Measurements from ENCODE around the gene PCDHGB6.
"Not testable (repeated sequence)": the region's sequence is repeated elsewhere in the genome, so short reads cannot be mapped to it uniquely, and the experiment has no call there.

PCDHGB6 gene

GRCh38 chr5:141419074-141419880, 11.5 kb downstream of the PCDHGB6 start:
- no peak for DNase-seq

- DNase-seq, result peak; percentile 65
Observed at GRCh38 chr5:141420855-141421488, 13.2 kb downstream of the PCDHGB6 start, which contains the start of gene PCDHGA11. PCDHGA11 (plus strand) TSS chr5:141421051; CDS start chr5:141421228, 177 bp downstream.

- peak; percentile 27 for DNase-seq
Observed at GRCh38 chr5:141421489-141421855, 13.7 kb downstream of the PCDHGB6 start.

- DNase-seq, result no peak
Observed at GRCh38 chr5:141422742-141423291, 15.0 kb downstream of the PCDHGB6 start.

DNA sequence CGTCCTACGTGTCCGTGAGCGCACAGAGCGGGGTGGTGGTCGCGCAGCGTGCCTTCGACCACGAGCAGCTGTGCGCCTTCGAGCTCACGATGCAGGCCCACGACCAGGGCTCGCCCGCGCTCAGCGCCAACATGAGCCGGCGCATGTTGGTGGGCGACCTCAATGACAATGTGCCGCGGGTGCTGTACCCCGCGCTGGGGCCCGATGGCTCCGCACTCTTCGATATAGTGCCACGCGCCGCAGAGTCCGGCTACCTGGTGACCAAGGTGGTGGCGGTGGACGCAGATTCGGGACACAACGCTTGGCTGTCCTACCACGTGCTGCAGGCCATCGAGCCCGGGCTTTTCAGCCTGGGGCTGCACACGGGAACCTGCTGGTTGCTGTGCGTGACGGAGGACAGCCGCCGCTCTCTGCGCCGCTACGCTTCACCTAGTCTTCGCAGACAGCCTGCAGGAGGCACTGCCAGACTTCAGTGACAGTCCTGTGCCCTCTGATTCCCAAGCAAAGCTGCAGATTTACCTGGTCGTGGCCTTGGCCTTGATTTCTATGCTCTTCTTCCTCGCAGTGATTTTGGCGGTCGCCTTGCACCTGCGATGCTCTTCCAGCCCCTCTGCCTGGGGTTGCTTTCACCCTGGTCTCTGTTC, 20.1 kb downstream of the PCDHGB6 start:
- DNase-seq, result no peak

DNA sequence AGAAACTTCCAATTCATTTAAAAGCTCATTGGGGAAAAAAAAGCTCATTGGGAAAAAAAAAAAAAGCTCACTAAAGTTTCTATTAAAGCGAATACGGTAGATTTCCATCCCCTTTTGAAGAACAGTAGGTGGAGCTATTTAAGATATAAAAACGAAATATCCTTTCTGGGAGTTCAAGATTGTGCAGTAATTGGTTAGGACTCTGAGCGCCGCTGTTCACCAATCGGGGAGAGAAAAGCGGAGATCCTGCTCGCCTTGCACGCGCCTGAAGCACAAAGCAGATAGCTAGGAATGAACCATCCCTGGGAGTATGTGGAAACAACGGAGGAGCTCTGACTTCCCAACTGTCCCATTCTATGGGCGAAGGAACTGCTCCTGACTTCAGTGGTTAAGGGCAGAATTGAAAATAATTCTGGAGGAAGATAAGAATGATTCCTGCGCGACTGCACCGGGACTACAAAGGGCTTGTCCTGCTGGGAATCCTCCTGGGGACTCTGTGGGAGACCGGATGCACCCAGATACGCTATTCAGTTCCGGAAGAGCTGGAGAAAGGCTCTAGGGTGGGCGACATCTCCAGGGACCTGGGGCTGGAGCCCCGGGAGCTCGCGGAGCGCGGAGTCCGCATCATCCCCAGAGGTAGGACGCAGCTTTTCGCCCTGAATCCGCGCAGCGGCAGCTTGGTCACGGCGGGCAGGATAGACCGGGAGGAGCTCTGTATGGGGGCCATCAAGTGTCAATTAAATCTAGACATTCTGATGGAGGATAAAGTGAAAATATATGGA, 22.7 kb downstream of the PCDHGB6 start, which contains the start of gene PCDHGA12:
Gene PCDHGA12, plus strand, starts transcription at position 176 of the 782 bp plus-strand sequence. Its CDS starts 253 bp downstream, at position 429.
- peak; percentile 10 for DNase-seq

DNA sequence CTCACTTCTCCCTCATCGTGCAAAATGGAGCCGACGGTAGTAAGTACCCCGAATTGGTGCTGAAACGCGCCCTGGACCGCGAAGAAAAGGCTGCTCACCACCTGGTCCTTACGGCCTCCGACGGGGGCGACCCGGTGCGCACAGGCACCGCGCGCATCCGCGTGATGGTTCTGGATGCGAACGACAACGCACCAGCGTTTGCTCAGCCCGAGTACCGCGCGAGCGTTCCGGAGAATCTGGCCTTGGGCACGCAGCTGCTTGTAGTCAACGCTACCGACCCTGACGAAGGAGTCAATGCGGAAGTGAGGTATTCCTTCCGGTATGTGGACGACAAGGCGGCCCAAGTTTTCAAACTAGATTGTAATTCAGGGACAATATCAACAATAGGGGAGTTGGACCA, 23.5 kb downstream of the PCDHGB6 start:
- DNase-seq, result no peak

DNA sequence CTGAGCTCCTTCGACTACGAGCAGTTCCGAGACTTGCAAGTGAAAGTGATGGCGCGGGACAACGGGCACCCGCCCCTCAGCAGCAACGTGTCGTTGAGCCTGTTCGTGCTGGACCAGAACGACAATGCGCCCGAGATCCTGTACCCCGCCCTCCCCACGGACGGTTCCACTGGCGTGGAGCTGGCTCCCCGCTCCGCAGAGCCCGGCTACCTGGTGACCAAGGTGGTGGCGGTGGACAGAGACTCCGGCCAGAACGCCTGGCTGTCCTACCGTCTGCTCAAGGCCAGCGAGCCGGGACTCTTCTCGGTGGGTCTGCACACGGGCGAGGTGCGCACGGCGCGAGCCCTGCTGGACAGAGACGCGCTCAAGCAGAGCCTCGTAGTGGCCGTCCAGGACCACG, 24.5 kb downstream of the PCDHGB6 start:
- not testable (repeated sequence) for DNase-seq

DNA sequence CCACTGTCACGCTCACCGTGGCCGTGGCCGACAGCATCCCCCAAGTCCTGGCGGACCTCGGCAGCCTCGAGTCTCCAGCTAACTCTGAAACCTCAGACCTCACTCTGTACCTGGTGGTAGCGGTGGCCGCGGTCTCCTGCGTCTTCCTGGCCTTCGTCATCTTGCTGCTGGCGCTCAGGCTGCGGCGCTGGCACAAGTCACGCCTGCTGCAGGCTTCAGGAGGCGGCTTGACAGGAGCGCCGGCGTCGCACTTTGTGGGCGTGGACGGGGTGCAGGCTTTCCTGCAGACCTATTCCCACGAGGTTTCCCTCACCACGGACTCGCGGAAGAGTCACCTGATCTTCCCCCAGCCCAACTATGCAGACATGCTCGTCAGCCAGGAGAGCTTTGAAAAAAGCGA, 24.9 kb downstream of the PCDHGB6 start:
- DNase-seq, result not testable (repeated sequence)

- DNase-seq, result no peak
Observed at GRCh38 chr5:141434006-141434405, 26.2 kb downstream of the PCDHGB6 start.

GRCh38 chr5:141437221-141437620, 29.4 kb downstream of the PCDHGB6 start:
- DNase-seq, result no peak

- DNase-seq, result no peak
Observed at GRCh38 chr5:141439411-141440141, 31.8 kb downstream of the PCDHGB6 start.

GRCh38 chr5:141440341-141440740, 32.5 kb downstream of the PCDHGB6 start:
- no peak for DNase-seq

DNA sequence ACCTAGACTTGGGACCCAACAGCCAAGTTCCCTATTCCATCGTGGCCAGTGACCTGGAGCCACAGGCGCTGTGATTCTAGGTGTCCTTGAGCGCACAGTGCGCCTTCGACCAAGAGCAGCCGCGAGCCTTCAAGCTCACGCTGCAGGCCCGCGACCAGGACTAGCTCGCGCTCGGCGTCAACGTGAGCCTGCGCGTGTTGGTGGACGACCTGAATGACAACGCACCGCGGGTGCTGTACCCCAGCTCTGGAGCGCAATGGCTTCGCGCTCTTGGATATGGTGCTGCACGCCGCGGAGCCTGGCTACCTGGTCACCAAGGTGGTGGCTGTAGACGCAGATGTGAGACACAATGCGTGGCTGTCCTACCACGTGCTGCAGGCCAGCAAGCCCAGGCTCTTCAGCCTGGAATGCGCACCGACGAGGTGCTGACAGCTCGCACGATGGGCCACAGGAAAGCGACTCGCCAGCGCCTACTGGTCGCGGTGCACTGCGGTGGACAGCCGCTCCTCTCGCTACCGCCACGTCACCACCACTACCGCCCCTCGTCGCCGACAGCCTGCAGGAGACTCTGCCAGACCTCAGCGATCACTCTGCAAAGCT, 33.9 kb downstream of the PCDHGB6 start:
- no peak for DNase-seq
